ENCODE results near the gene PTPN4. TPM values are rescaled to one million over a fixed set of nuclear protein-coding genes. Genes with fewer than 3 reads are reported as not detected.

PTPN4 gene
- total RNA-seq, 1 donor from 2014 or later: 37.4 TPM

DNA sequence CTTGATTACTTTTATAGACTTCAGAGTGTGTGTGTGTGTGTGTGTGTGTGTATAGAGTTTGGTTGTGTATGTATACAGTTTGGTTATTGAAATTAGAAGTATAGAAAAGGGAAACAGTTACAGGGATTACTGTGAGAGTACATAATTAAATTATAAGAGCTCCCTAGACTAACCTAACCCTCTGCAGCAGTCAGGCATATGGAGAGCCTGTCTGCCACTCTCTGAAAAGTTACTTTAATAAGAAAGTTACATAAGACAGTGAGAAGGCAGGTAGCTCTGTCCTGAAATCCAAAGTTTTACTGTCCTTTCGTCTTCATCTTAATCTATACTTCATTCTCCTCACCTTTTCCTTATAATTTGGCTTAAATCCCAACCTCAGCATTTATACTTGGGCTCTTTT is 181.7 kb downstream of the PTPN4 start:
- H3K4me3 Mint-ChIP-seq: no peak overlapping the region
- no peaks in the 10 kb centered on the region for H3K4me1 Mint-ChIP-seq (ENCODE audit: unreplicated experiment)
- TF ChIP-seq, protein P1, sequence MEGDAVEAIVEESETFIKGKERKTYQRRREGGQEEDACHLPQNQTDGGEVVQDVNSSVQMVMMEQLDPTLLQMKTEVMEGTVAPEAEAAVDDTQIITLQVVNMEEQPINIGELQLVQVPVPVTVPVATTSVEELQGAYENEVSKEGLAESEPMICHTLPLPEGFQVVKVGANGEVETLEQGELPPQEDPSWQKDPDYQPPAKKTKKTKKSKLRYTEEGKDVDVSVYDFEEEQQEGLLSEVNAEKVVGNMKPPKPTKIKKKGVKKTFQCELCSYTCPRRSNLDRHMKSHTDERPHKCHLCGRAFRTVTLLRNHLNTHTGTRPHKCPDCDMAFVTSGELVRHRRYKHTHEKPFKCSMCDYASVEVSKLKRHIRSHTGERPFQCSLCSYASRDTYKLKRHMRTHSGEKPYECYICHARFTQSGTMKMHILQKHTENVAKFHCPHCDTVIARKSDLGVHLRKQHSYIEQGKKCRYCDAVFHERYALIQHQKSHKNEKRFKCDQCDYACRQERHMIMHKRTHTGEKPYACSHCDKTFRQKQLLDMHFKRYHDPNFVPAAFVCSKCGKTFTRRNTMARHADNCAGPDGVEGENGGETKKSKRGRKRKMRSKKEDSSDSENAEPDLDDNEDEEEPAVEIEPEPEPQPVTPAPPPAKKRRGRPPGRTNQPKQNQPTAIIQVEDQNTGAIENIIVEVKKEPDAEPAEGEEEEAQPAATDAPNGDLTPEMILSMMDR (conservative IDR thresholded peaks at IDR 0.05): no peak
- no peak for DNase-seq (ENCODE audit: extremely low spot score, unreplicated experiment)
- H3K27ac Mint-ChIP-seq: no peak overlapping the region
- H3K27me3 Mint-ChIP-seq: no peaks in the 10 kb centered on the region
- H3K36me3 Mint-ChIP-seq: peaks cover 23% of the 10 kb centered on the region
- no peaks in the 10 kb centered on the region for H3K9me3 Mint-ChIP-seq

DNA sequence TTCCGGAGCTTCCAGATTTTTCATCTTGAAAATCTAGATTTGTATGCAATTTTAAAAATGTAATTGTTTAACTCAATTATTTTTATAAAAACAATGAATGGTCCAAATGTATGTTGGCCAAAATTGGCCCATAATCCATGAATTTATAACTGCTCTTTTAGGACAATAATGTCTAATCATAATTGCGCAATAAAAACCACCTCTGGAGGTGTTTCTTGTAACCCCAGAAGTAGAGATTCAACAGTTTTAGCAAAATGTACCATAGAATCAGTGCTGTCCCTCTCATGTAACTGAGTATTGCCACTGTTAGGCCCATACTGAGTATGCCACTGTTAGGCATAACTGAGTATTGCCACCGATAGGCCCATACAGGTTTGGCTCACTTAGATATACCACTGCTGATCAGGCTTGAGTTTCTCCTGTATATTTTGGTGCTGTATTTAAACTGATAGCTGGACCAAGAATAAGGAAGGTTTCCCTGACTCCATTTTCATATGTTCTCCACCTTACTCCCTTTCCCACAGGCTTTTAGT is 182.3 kb downstream of the PTPN4 start:
- no peak overlapping the region for H3K27ac Mint-ChIP-seq
- TF ChIP-seq, protein P1 (conservative IDR thresholded peaks at IDR 0.05): no peak
- no peak overlapping the region for H3K4me3 Mint-ChIP-seq
- no peak for DNase-seq (ENCODE audit: extremely low spot score, unreplicated experiment)
- no peaks in the 10 kb centered on the region for H3K27me3 Mint-ChIP-seq
- H3K4me1 Mint-ChIP-seq (ENCODE audit: unreplicated experiment): no peaks in the 10 kb centered on the region
- H3K9me3 Mint-ChIP-seq: no peaks in the 10 kb centered on the region
- H3K36me3 Mint-ChIP-seq: peaks cover 17% of the 10 kb centered on the region

DNA sequence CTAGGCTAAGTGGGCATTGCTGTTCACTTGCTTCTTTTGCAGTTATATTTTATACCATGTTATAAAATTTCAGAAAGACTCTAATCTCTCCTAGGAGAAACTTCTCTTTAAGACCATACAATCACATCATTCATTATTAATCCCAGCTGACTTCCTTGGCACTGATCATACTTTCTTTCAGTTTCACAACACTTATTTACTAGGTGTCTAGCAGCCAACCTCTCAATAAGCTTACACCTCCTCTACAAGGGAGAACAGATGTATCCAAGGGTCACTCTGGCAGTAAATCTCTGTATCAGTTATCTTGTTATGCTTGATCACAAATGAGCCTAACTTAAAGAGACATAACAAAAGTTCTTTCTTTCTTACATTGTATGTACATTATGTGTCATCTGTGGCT is 183.3 kb downstream of the PTPN4 start:
- TF ChIP-seq, protein P1 (conservative IDR thresholded peaks at IDR 0.05): no peak
- no peak for DNase-seq (ENCODE audit: extremely low spot score, unreplicated experiment)
- Mint-ChIP-seq H3K4me3 (no peak overlapping the region), H3K36me3 (peaks cover 12% of the 10 kb centered on the region), H3K27me3 (no peaks in the 10 kb centered on the region), H3K9me3 (no peaks in the 10 kb centered on the region), H3K4me1 (ENCODE audit: unreplicated experiment) (no peaks in the 10 kb centered on the region), H3K27ac (no peak overlapping the region)

DNA sequence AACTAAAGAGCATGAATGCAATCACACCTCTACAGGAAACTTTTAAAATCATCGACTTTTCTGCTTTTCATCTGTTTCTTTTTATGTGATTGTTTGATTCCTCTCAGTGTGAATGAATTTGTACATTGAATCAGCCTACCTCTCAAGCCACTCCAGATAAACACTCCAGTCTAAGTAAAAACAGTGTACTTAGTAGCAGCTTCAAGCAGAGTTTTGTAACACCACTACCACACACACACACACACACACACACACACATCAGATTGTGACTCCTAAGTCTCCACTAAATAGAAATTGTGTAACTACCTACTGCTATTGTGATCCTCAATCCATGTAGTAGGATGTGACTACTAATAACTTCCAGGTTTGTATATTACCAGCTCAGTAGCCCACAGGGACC is 187.8 kb downstream of the PTPN4 start:
- peaks cover 18% of the 10 kb centered on the region for H3K36me3 Mint-ChIP-seq
- TF ChIP-seq, protein P1 (conservative IDR thresholded peaks at IDR 0.05): no peak
- H3K4me3 Mint-ChIP-seq: no peak overlapping the region
- no peak overlapping the region for H3K27ac Mint-ChIP-seq
- no peaks in the 10 kb centered on the region for H3K9me3 Mint-ChIP-seq
- no peaks in the 10 kb centered on the region for H3K27me3 Mint-ChIP-seq
- no peaks in the 10 kb centered on the region for H3K4me1 Mint-ChIP-seq (ENCODE audit: unreplicated experiment)
- DNase-seq (ENCODE audit: extremely low spot score, unreplicated experiment): no peak

DNA sequence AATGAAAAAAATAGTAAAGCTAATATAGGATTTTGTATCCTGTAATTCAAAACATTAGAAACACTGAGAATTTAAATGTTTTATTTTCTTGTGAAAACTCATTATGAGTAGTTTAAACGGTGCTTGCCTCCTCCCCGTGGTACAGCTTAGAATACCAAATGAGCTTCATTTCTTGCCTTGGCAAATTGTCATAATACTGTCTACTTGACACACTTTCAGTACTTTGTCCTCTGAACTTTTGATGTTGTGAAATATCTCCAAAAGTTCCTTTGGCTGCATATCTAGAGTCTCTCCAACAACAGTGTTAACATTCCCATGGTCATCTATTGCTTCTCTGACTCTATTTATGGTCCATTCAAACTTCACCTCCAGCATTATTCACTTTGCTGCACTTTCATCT is 191.2 kb downstream of the PTPN4 start:
- Mint-ChIP-seq H3K27me3 (no peaks in the 10 kb centered on the region), H3K27ac (no peak overlapping the region)

More for the DNA sequence above, 191.2 kb downstream of the PTPN4 start:
- Mint-ChIP-seq H3K36me3 (peaks cover 25% of the 10 kb centered on the region), H3K4me3 (no peak overlapping the region), H3K4me1 (ENCODE audit: unreplicated experiment) (no peaks in the 10 kb centered on the region), H3K9me3 (no peaks in the 10 kb centered on the region)
- DNase-seq (ENCODE audit: extremely low spot score, unreplicated experiment): no peak
- TF ChIP-seq, protein P1 (conservative IDR thresholded peaks at IDR 0.05): no peak
